Measurements from ENCODE around the gene CYP2U1. TPM values are rescaled to one million over a fixed set of nuclear protein-coding genes. Genes with fewer than 3 reads are reported as not detected.
"Not testable (repeated sequence)": the region's sequence is repeated elsewhere in the genome, so short reads cannot be mapped to it uniquely, and the experiment has no call there.

Gene CYP2U1
- total RNA-seq, 1 donor from 2014 or later = 11.0 TPM

GRCh38 chr4:107922486-107923473 is 8.6 kb upstream of the CYP2U1 start:
- intact Hi-C loops (cut with DNase I) = no loop called here
- DNase-seq (no peak), ATAC-seq (no peak)
- TF ChIP-seq CTCF (IDR thresholded peaks at IDR 0.05) = no peak
- Histone ChIP-seq H3K36me3 (no peaks in the 10 kb centered on the region), H3K27me3 (ENCODE audit: low read depth) (no peaks in the 10 kb centered on the region), H3K4me1 (no peaks in the 10 kb centered on the region), H3K9me3 (peaks cover 18% of the 10 kb centered on the region), H3K4me3 (no peak overlapping the region), H3K27ac (no peak overlapping the region)

GRCh38 chr4:107925713-107926112 is 5.6 kb upstream of the CYP2U1 start:
- intact Hi-C loops (cut with DNase I); H3K27me3 ChIP-seq (ENCODE audit: low read depth); DNase-seq; H3K4me1 ChIP-seq; ATAC-seq; H3K9me3 ChIP-seq; H3K27ac ChIP-seq; H3K4me3 ChIP-seq; H3K36me3 ChIP-seq: not testable (repeated sequence)

- H3K4me3 ChIP-seq; H3K27me3 ChIP-seq (ENCODE audit: low read depth); H3K9me3 ChIP-seq; DNase-seq; H3K4me1 ChIP-seq; H3K27ac ChIP-seq; intact Hi-C loops (cut with DNase I); H3K36me3 ChIP-seq; ATAC-seq: not testable (repeated sequence)
Observed at GRCh38 chr4:107926875-107927274, 4.5 kb upstream of the CYP2U1 start.

GRCh38 chr4:107931775-107932321 is 499 bp downstream of the CYP2U1 start:
- Histone ChIP-seq H3K4me1 (peaks cover 16% of the 10 kb centered on the region), H3K36me3 (no peaks in the 10 kb centered on the region), H3K9me3 (no peaks in the 10 kb centered on the region), H3K27me3 (ENCODE audit: low read depth) (no peaks in the 10 kb centered on the region), H3K4me3 (peak overlapping the region; percentile 87), H3K27ac (peak overlapping the region; percentile 84)
- DNase-seq (peak; percentile 52), ATAC-seq (peak; percentile 6 to 13)
- TF ChIP-seq CTCF (IDR thresholded peaks at IDR 0.05) = no peak
- intact Hi-C loops (cut with DNase I) = no loop called here

GRCh38 chr4:107935246-107935645 is 3.9 kb downstream of the CYP2U1 start:
- no peaks in the 10 kb centered on the region for H3K27me3 ChIP-seq (ENCODE audit: low read depth)
- no peaks in the 10 kb centered on the region for H3K36me3 ChIP-seq
- no peak overlapping the region for H3K27ac ChIP-seq
- H3K4me1 ChIP-seq = peaks cover 16% of the 10 kb centered on the region
- DNase-seq (no peak), ATAC-seq (no peak)
- TF ChIP-seq CTCF (IDR thresholded peaks at IDR 0.05) = no peak
- no peaks in the 10 kb centered on the region for H3K9me3 ChIP-seq
- intact Hi-C loops (cut with DNase I) = no loop called here
- H3K4me3 ChIP-seq = no peak overlapping the region

GRCh38 chr4:107937040-107937439 is 5.7 kb downstream of the CYP2U1 start:
- intact Hi-C loops (cut with DNase I) = no loop called here
- peaks cover 13% of the 10 kb centered on the region for H3K4me1 ChIP-seq
- no peaks in the 10 kb centered on the region for H3K9me3 ChIP-seq
- no peak for TF ChIP-seq CTCF (IDR thresholded peaks at IDR 0.05)
- no peaks in the 10 kb centered on the region for H3K36me3 ChIP-seq
- H3K4me3 ChIP-seq = no peak overlapping the region
- ATAC-seq (no peak), DNase-seq (no peak)
- H3K27ac ChIP-seq = no peak overlapping the region
- H3K27me3 ChIP-seq (ENCODE audit: low read depth) = no peaks in the 10 kb centered on the region
